H1 (cell line): Measurements from ENCODE around the gene FBXO38. TPM values are rescaled to one million over a fixed set of nuclear protein-coding genes. Genes with fewer than 3 reads are reported as not detected.

Experiments used
- CTCF ChIA-PET: fragments of 300-600 bp; sonication (Branson Sonifier 250); formaldehyde crosslinking; loops from one replicate; lab custom pipeline; 2021; ENCODE audit not compliant: partially characterized antibody; lab: Charles Lee
- POLR2A ChIA-PET: fragments of 300-600 bp; sonication (Branson Sonifier 250); formaldehyde crosslinking; loops from one replicate; lab custom pipeline; 2021; ENCODE audit warnings: inconsistent platforms; ENCODE audit not compliant: partially characterized antibody; lab: Charles Lee
- DNase-seq, 2 experiments: peaks; one replicate each; pipeline versions ENCODE4 v3.0.0 to v3.0.0-alpha.2; 2010 to 2022; ENCODE audit warnings: low spot score in 2 of 2, low read depth in 1 of 2, mixed read lengths in 1 of 2
- FAIRE-seq: peaks from 2 replicates; lab custom pipeline; 2011; peaks lifted over from hg19 to GRCh38; lab: Jason Lieb, UNC
- H2AFZ ChIP-seq: 2 replicates; pipeline ENCODE4 v1.8.1; 2012; ENCODE audit warnings: low read length, inconsistent platforms
- H2AK5ac ChIP-seq: 2 replicates; pipeline ENCODE4 v1.6.1; 2013; ENCODE audit warnings: low read depth, low read length
- H2BK120ac ChIP-seq: replicated peaks from 2 replicates; pipeline ENCODE3; 2013; ENCODE audit warnings: low read depth, low read length, inconsistent platforms
- H2BK12ac ChIP-seq: 2 replicates; pipeline ENCODE4 v1.6.1; 2013; ENCODE audit warnings: low read depth, low read length
- H2BK15ac ChIP-seq: 2 replicates; pipeline ENCODE4 v1.6.1; 2013; ENCODE audit warnings: low read length
- H2BK20ac ChIP-seq: 2 replicates; pipeline ENCODE4 v1.6.1; 2013; ENCODE audit warnings: low read length
- H2BK5ac ChIP-seq: 2 replicates; pipeline ENCODE4 v1.6.1; 2013; ENCODE audit warnings: low read depth, low read length
- H3K14ac ChIP-seq: 2 replicates; pipeline ENCODE4 v1.6.1; 2013; ENCODE audit warnings: inconsistent platforms; ENCODE audit not compliant: insufficient read length
- H3K18ac ChIP-seq: 2 replicates; pipeline ENCODE4 v1.6.1; 2013; ENCODE audit warnings: low read length; ENCODE audit errors: extremely low read depth
- H3K23ac ChIP-seq: 2 replicates; pipeline ENCODE4 v1.6.1; 2013; ENCODE audit warnings: inconsistent platforms; ENCODE audit not compliant: insufficient read length
- H3K23me2 ChIP-seq: 2 replicates; pipeline ENCODE4 v1.6.1; 2013; ENCODE audit warnings: low read depth, low read length
- H3K27ac ChIP-seq: 2 replicates; pipeline ENCODE4 v1.6.1; 2011; ENCODE audit warnings: low read depth, low read length, inconsistent platforms
- H3K27me3 ChIP-seq, 4 experiments: replicated peaks in 1 of 4; 1 replicate in 1 of 4; 2 replicates in 3 of 4; pipeline versions ENCODE4 v1.6.1 to v1.8.1; 2011 to 2013; ENCODE audit warnings: low read length in 3 of 4, mild to moderate bottlenecking in 3 of 4, inconsistent platforms in 2 of 4, mixed read lengths in 2 of 4, moderate library complexity in 1 of 4; ENCODE audit not compliant: control insufficient read depth in 3 of 4, insufficient read depth in 3 of 4; ENCODE audit errors: extremely low read depth in 1 of 4
- H3K36me3 ChIP-seq, 4 experiments: 2 replicates each; pipeline versions ENCODE4 v1.6.1 to v1.8.1; 2011 to 2013; ENCODE audit warnings: mild to moderate bottlenecking in 4 of 4, low read length in 3 of 4, moderate library complexity in 2 of 4, control low read depth in 1 of 4, inconsistent platforms in 1 of 4; ENCODE audit not compliant: insufficient read depth in 4 of 4, control insufficient read depth in 2 of 4
- H3K4ac ChIP-seq: replicated peaks from 2 replicates; pipeline ENCODE3; 2013; ENCODE audit warnings: low read length, low read depth, mixed read lengths, inconsistent platforms; ENCODE audit not compliant: insufficient read length
- H3K4me1 ChIP-seq, 4 experiments: replicated peaks in 1 of 4; 1 replicate in 1 of 4; 2 replicates in 3 of 4; pipeline versions ENCODE4 v1.6.1 to v1.8.1; 2011 to 2013; ENCODE audit warnings: low read length in 3 of 4, inconsistent platforms in 2 of 4, mixed read lengths in 1 of 4; ENCODE audit not compliant: insufficient read depth in 4 of 4, control insufficient read depth in 3 of 4
- H3K4me2 ChIP-seq, 2 experiments: 2 replicates each; pipeline versions ENCODE4 v1.6.1 to v1.8.1; 2011 to 2013; ENCODE audit warnings: low read depth in 2 of 2, low read length in 2 of 2, control low read depth in 1 of 2, inconsistent platforms in 1 of 2, mild to moderate bottlenecking in 1 of 2; ENCODE audit not compliant: insufficient read depth in 1 of 2
- H3K4me3 ChIP-seq, 4 experiments: fragments of 200-600, 300-600 bp in 1 of 4; sonication (generic), shearing (Covaris generic), sonication (Bioruptor Twin) in 1 of 4; 2 replicates each; pipeline versions ENCODE4 v1.5.1 to v1.8.1; 2011 to 2016; ENCODE audit warnings: low read length in 4 of 4, low read depth in 3 of 4, control low read depth in 2 of 4, inconsistent platforms in 2 of 4, mild to moderate bottlenecking in 2 of 4, mixed read lengths in 1 of 4, moderate library complexity in 1 of 4; ENCODE audit not compliant: insufficient read depth in 2 of 4; ENCODE audit errors: extremely low read depth in 1 of 4
- H3K56ac ChIP-seq: replicated peaks from 2 replicates; pipeline ENCODE3; 2013; ENCODE audit warnings: low read depth, mild to moderate bottlenecking, mixed read lengths, low read length, inconsistent platforms; ENCODE audit not compliant: insufficient read length
- H3K79me1 ChIP-seq: 2 replicates; pipeline ENCODE4 v1.6.1; 2013; ENCODE audit warnings: low read depth, low read length, control low read depth
- H3K79me2 ChIP-seq, 2 experiments: 2 replicates each; pipeline versions ENCODE4 v1.6.1 to v1.8.1; 2012 to 2013; ENCODE audit warnings: low read length in 2 of 2, mild to moderate bottlenecking in 2 of 2, inconsistent platforms in 1 of 2; ENCODE audit not compliant: insufficient read depth in 2 of 2, control insufficient read depth in 1 of 2
- H3K9ac ChIP-seq, 4 experiments: replicated peaks in 1 of 4; 1 replicate in 1 of 4; 2 replicates in 3 of 4; pipeline versions ENCODE4 v1.6.1 to v1.8.1; 2011 to 2013; ENCODE audit warnings: low read depth in 3 of 4, low read length in 3 of 4, control low read depth in 2 of 4, mild to moderate bottlenecking in 2 of 4, moderate library complexity in 2 of 4, inconsistent platforms in 1 of 4; ENCODE audit errors: extremely low read depth in 1 of 4
- H3K9me3 ChIP-seq, 2 experiments: 2 replicates each; pipeline versions ENCODE4 v1.6.1 to v1.8.1; 2012 to 2013; ENCODE audit warnings: mild to moderate bottlenecking in 2 of 2, moderate library complexity in 2 of 2, control low read depth in 1 of 2, inconsistent platforms in 1 of 2, low read depth in 1 of 2, low read length in 1 of 2, mixed read lengths in 1 of 2; ENCODE audit not compliant: insufficient read depth in 2 of 2
- H4K20me1 ChIP-seq, 2 experiments: replicated peaks in 1 of 2; 2 replicates each; pipeline versions ENCODE3 to v1.8.1; 2011 to 2013; ENCODE audit warnings: inconsistent platforms in 2 of 2, low read length in 2 of 2, mild to moderate bottlenecking in 1 of 2; ENCODE audit not compliant: insufficient read depth in 2 of 2, control insufficient read depth in 1 of 2
- H4K5ac ChIP-seq: 2 replicates; pipeline ENCODE4 v1.6.1; 2013; ENCODE audit warnings: low read length, low read depth, mixed read lengths, inconsistent platforms; ENCODE audit not compliant: insufficient read length
- H4K8ac ChIP-seq: 2 replicates; pipeline ENCODE4 v1.8.0; 2013; ENCODE audit warnings: mild to moderate bottlenecking, moderate library complexity, low read length, inconsistent platforms; ENCODE audit not compliant: insufficient read depth; ENCODE audit errors: extremely low read depth
- H4K91ac ChIP-seq: replicated peaks from 2 replicates; pipeline ENCODE3; 2013; ENCODE audit warnings: low read length, mixed read lengths, inconsistent platforms; ENCODE audit not compliant: insufficient read length
- ATF2 ChIP-seq: IDR thresholded peaks from 2 replicates; pipeline ENCODE4 v1.6.1; 2012; ENCODE audit warnings: low read length, inconsistent platforms
- BRCA1 ChIP-seq: IDR thresholded peaks from 2 replicates; pipeline ENCODE4 v1.6.1; 2012; ENCODE audit warnings: low read depth, low read length, improper control_type of control experiment
- NANOG ChIP-seq: IDR thresholded peaks from 2 replicates; pipeline ENCODE4 v1.6.1; 2011; ENCODE audit warnings: low read length, low read depth, mild to moderate bottlenecking, inconsistent platforms; ENCODE audit not compliant: insufficient read depth, poor library complexity, severe bottlenecking
- PHF8 ChIP-seq: fragments of 200-600 bp; sonication (generic); conservative IDR thresholded peaks from 2 replicates; pipeline ENCODE4 v1.7.1; 2012; ENCODE audit warnings: low read depth, mild to moderate bottlenecking, inconsistent platforms, low read length, moderate library complexity
- WGBS, 2 experiments: shearing (Covaris generic) in 1 of 2; methylation state at CpG; one replicate each; pipeline versions ENCODE4 v1.1.6 to v1.1.7; 2013 to 2015; ENCODE audit warnings: low lambda C conversion rate in 2 of 2, mixed read lengths in 2 of 2, inconsistent platforms in 1 of 2, low coverage in 1 of 2, missing lambda C conversion rate in 1 of 2; ENCODE audit not compliant: insufficient replicate concordance in 2 of 2, insufficient coverage in 1 of 2, insufficient read length in 1 of 2; ENCODE audit errors: extremely low coverage in 1 of 2, missing lambda C conversion rate in 1 of 2; 5-methylcytosine and 5-hydroxymethylcytosine counted together
- polyA plus RNA-seq, 7 experiments: library from polyadenylated mRNA; depleted of rRNA in 3 of 7; stranded (reverse) in 5 of 7; unstranded in 2 of 7; fragments of >200 nt in 5 of 7; fragments of 200-250 nt in 2 of 7; gene quantifications; 1 replicate in 5 of 7; 2 replicates in 1 of 7; 4 replicates in 1 of 7; pipeline versions ENCODE4 v1.2.1 to v1.2.3, GENCODE V29; 2011 to 2013; ENCODE audit warnings: missing spikeins in 2 of 7, mixed read lengths in 2 of 7
- total RNA-seq: library from RNA; stranded (reverse); fragmentation: NEBNext Ultra II Directional; extraction: Animal tissue kit (Norgen Biotek cat#: 25700); gene quantifications from 2 replicates; pipeline ENCODE4 v1.2.1, GENCODE V29; 2021

FBXO38 gene
- total and polyA plus RNA-seq, 2 of the 8 experiments (the other 6 are each of a cell fraction or from before 2014, with no cell fraction given) = 9.1 to 34.3 TPM

GRCh38 chr5:148382961-148383360, 797 bp upstream of the FBXO38 start:
- H3K23me2 ChIP-seq = peaks cover 6% of the 10 kb centered on the region
- H2BK15ac ChIP-seq = no peak overlapping the region
- no peak overlapping the region for H2BK12ac ChIP-seq
- no peak overlapping the region for H3K4ac ChIP-seq
- H3K27ac ChIP-seq = no peak overlapping the region
- H4K5ac ChIP-seq = peak overlapping the region; percentile 64
- peaks cover 0 to 39% of the 10 kb centered on the region in 2 experiments; a peak in 2 of 4 replicates for H3K79me2 ChIP-seq
- no peak overlapping the region for H3K56ac ChIP-seq
- no peak overlapping the region for H2AK5ac ChIP-seq
- H2BK20ac ChIP-seq = no peak overlapping the region
- H4K8ac ChIP-seq = no peak overlapping the region
- TF ChIP-seq NANOG (no peak), ATF2 (no peak), PHF8 (no peak), BRCA1 (no peak)
- H3K18ac ChIP-seq = no peak overlapping the region
- H3K36me3 ChIP-seq = peaks cover 0 to 5% (median 0%) of the 10 kb centered on the region in 4 experiments; a peak in 2 of 8 replicates
- H2BK120ac ChIP-seq = no peak overlapping the region
- no peak for DNase-seq
- H3K27me3 ChIP-seq = no peaks in the 10 kb centered on the region
- peaks cover 10% of the 10 kb centered on the region; the same call in 1 of the 2 replicates for H3K79me1 ChIP-seq
- H2AFZ ChIP-seq = peak overlapping the region; percentile 88; the same call in 1 of the 2 replicates
- WGBS, 2 experiments = 81% methylated on average over 4 of the region's 4 CpGs; no CpG with 5 or more reads in 1 of the 2 experiments
- H3K14ac ChIP-seq = no peak overlapping the region
- no peak overlapping the region for H3K23ac ChIP-seq
- FAIRE-seq = no peak
- peak overlapping the region; percentile 86 to 93 (median 88) for H3K4me3 ChIP-seq
- H4K91ac ChIP-seq = no peak overlapping the region
- ChIA-PET CTCF (interaction anchor here (0.6 to 1.0 kb wide), 4 partner anchors 8 to 269 kb away, joined by 3 read pairs; no protein-coding TSS in a partner anchor), POLR2A (interaction anchor here (0.7 to 0.8 kb wide), 2 partner anchors 9 to 85 kb away, joined by 3 read pairs; no protein-coding TSS in a partner anchor)
- no peak overlapping the region for H2BK5ac ChIP-seq
- H3K4me1 ChIP-seq = peaks cover 0 to 3% (median 0%) of the 10 kb centered on the region in 4 experiments; a peak in 4 of 7 replicates
- H3K4me2 ChIP-seq = peak overlapping the region; percentile 66 to 97
- H4K20me1 ChIP-seq = peaks cover 0 to 2% of the 10 kb centered on the region in 2 experiments
- 0 out of 7 replicates have a peak overlapping the region, but pooled peaks of 1 of the 4 experiments have one; percentile 48 for H3K9ac ChIP-seq
- H3K9me3 ChIP-seq = no peaks in the 10 kb centered on the region; a peak in 1 of 4 replicates
